Naive thymus-derived CD4-positive, alpha-beta T cell (primary cell): Measurements from ENCODE around the gene IMPA2. TPM values are rescaled to one million over a fixed set of nuclear protein-coding genes. Genes with fewer than 3 reads are reported as not detected.

Experiments used
- ATAC-seq: fragments of 150-1000 bp; cut with Tn5 transposase; 2 replicates; pipeline ENCODE4 v1.10.0; 2021; ENCODE audit warnings: mild to moderate bottlenecking, moderate library complexity
- CTCF ChIA-PET: fragments of 350-600 bp; sonication (Branson Sonifier 250); formaldehyde crosslinking; loops from one replicate; lab custom pipeline; 2021; ENCODE audit warnings: antibody characterized with exemption; lab: Charles Lee
- POLR2A ChIA-PET: fragments of 350-600 bp; sonication (Branson Sonifier 250); formaldehyde crosslinking; loops from one replicate; lab custom pipeline; 2021; ENCODE audit warnings: antibody characterized with exemption, inconsistent platforms; lab: Charles Lee
- DNase-seq, 9 donors: peaks; one replicate each; pipeline versions ENCODE4 v3.0.0 to v3.0.0-alpha.2; 2020 to 2022; ENCODE audit warnings: mixed read lengths in 1 of 9
- H3K27ac ChIP-seq: one replicate; pipeline ENCODE4 v1.7.0; 2013; ENCODE audit warnings: mild to moderate bottlenecking, low read depth, low read length, moderate library complexity
- H3K27me3 ChIP-seq, 2 donors: one replicate each; pipeline ENCODE4 v1.7.0; 2013; ENCODE audit warnings: low read length in 2 of 2, mild to moderate bottlenecking in 2 of 2, moderate library complexity in 2 of 2; ENCODE audit not compliant: control insufficient read depth in 2 of 2, insufficient read depth in 2 of 2
- H3K36me3 ChIP-seq, 3 experiments: 1 replicate in 2 of 3; 2 replicates in 1 of 3; pipeline ENCODE4 v1.7.0; 2013; ENCODE audit warnings: low read length in 3 of 3, mild to moderate bottlenecking in 3 of 3, moderate library complexity in 1 of 3; ENCODE audit not compliant: insufficient read depth in 3 of 3, control insufficient read depth in 2 of 3
- H3K4me1 ChIP-seq, 2 donors: one replicate each; pipeline ENCODE4 v1.7.0; 2013; ENCODE audit warnings: low read length in 2 of 2, mild to moderate bottlenecking in 2 of 2, moderate library complexity in 1 of 2; ENCODE audit not compliant: control insufficient read depth in 2 of 2, insufficient read depth in 2 of 2
- H3K4me3 ChIP-seq: 2 replicates; pipeline ENCODE4 v1.7.0; 2013; ENCODE audit warnings: mild to moderate bottlenecking, low read length
- H3K9me3 ChIP-seq, 3 experiments: 1 replicate in 2 of 3; 2 replicates in 1 of 3; pipeline ENCODE4 v1.7.0; 2013; ENCODE audit warnings: low read length in 3 of 3; ENCODE audit not compliant: control insufficient read depth in 2 of 3
- H3K27ac Mint-ChIP-seq, 9 donors: one replicate each; pipeline ENCODE4 v1.8.0; 2020 to 2022; ENCODE audit warnings: mixed read lengths in 9 of 9, mild to moderate bottlenecking in 8 of 9, moderate library complexity in 5 of 9, inconsistent platforms in 2 of 9
- H3K27me3 Mint-ChIP-seq, 5 donors: one replicate each; pipeline ENCODE4 v1.8.0; 2021 to 2022; ENCODE audit warnings: mixed read lengths in 5 of 5, mild to moderate bottlenecking in 1 of 5
- H3K36me3 Mint-ChIP-seq, 5 donors: one replicate each; pipeline ENCODE4 v1.8.0; 2020 to 2022; ENCODE audit warnings: mixed read lengths in 5 of 5, mild to moderate bottlenecking in 3 of 5, inconsistent platforms in 1 of 5
- H3K4me1 Mint-ChIP-seq, 7 donors: one replicate each; pipeline ENCODE4 v1.8.0; 2020 to 2022; ENCODE audit warnings: mixed read lengths in 7 of 7, mild to moderate bottlenecking in 3 of 7, inconsistent platforms in 1 of 7
- H3K4me3 Mint-ChIP-seq, 10 donors: one replicate each; pipeline ENCODE4 v1.8.0; 2020 to 2022; ENCODE audit warnings: mild to moderate bottlenecking in 10 of 10, mixed read lengths in 10 of 10, moderate library complexity in 6 of 10, inconsistent platforms in 2 of 10
- H3K9me3 Mint-ChIP-seq, 11 donors: one replicate each; pipeline ENCODE4 v1.8.0; 2020 to 2022; ENCODE audit warnings: mixed read lengths in 11 of 11, mild to moderate bottlenecking in 4 of 11, inconsistent platforms in 1 of 11, moderate library complexity in 1 of 11
- intact Hi-C, 2 donors: fragments of 100-400 bp; cut with micrococcal nuclease; formaldehyde crosslinking; loops; one replicate each; pipeline ENCODE4 v1.15.1; 2023
- polyA plus RNA-seq, 2 donors: library from polyadenylated mRNA; unstranded; fragments of 300-500 nt; fragmentation: Illumina TruSeq; gene quantifications; one replicate each; pipeline ENCODE4 v1.2.3, GENCODE V29; 2021
- total RNA-seq, 6 experiments: library from RNA in 5 of 6; stranded (reverse) in 5 of 6; gene quantifications; 1 replicate in 5 of 6; 2 replicates in 1 of 6; pipeline ENCODE4 v1.2.3 and lab custom pipeline; 2021 to 2026

Gene IMPA2
- total and polyA plus RNA-seq, 7 experiments from 2014 or later, result 4.9 to 27.8 (median 7.8) TPM

DNA sequence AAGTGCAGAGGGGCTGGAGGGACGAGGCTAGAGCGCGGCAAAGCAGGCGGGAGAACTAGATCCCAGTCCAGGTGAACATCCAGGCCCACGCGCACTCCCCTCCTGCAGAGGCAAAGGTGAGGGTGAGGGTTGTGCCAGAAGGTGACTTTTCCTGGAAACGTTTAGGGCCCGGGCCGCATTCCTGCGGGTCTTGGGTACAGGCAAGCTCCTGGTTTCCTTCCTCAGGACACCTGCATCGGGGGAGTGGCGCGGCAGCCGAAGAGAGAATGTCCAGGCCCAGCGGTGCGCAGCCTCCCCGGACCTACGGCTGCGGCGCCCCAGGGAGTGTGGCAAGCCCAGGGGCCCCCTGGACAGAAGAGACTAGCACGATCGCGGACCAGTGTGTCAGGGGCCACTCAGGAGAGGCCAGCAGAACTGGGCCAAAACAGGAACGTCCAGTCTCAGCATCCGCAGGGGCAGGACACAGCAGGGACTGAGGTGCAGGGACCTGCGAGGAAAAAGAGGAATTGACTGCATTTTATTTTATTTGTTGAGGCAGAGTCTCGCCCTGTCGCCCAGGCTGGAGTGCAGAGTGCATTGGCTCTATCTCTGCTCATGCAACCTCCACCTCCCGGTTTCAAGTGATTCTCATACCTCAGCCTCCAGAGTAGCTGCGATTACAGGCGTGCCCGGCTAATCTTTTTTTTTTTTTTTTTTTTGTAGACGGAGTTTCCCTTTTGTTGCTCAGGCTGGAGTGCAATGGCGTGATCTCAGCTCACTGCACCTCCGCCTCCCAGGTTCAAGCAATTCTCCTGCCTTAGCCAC, 8.7 kb upstream of the IMPA2 start:
- no peak overlapping the region for H3K27ac ChIP-seq
- H3K9me3 ChIP-seq, result no peaks in the 10 kb centered on the region
- intact Hi-C loops, result no loop called here
- Mint-ChIP-seq H3K27me3 (peaks cover 0 to 4% (median 0%) of the 10 kb centered on the region in 5 donors), H3K36me3 (no peaks in the 10 kb centered on the region), H3K9me3 (peaks cover 0 to 1% (median 0%) of the 10 kb centered on the region in 11 donors), H3K4me1 (peaks cover 0 to 4% (median 0%) of the 10 kb centered on the region in 7 donors), H3K27ac (no peak overlapping the region), H3K4me3 (no peak overlapping the region)
- no peak for DNase-seq
- POLR2A ChIA-PET, result no interaction called here
- H3K36me3 ChIP-seq, result no peaks in the 10 kb centered on the region
- no peaks in the 10 kb centered on the region for H3K27me3 ChIP-seq
- CTCF ChIA-PET, result interaction anchor here (0.7 kb wide), 1 partner anchor 158 kb away, joined by 3 read pairs; no protein-coding TSS in a partner anchor
- H3K4me1 ChIP-seq, result no peaks in the 10 kb centered on the region
- ATAC-seq, result no peak
- H3K4me3 ChIP-seq, result no peak overlapping the region

DNA sequence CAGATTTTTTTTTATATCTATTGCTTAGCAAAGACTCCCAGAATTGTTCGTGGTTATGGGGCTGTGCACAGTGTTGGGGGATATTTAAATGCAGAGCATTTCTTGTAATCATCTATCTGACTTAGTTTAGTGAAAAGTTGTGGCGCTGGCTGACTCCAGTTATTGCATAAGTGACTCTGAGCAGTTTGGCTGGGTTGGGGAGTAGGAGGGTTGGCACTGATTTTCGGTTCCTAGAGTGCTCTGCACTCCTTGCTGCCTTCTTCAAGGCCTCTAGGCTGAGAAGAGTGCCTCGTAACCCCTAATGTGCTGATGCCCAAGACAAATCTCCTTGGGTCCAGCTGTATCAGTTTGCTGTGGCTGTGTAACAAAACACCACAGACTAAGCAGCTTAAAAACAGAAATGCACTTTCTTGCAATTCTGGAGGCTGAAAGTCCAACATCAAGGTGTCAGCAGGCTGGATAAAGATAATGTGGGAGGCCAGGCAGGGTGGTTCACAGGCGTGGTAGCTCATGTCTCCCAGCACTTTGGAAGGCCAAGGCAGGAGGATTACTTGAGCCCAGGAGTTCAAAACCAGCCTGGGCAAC, 6.5 kb upstream of the IMPA2 start:
- DNase-seq (no peak), ATAC-seq (no peak)
- no peaks in the 10 kb centered on the region for H3K27me3 ChIP-seq
- CTCF ChIA-PET, result no interaction called here
- no peak overlapping the region for H3K27ac ChIP-seq
- Mint-ChIP-seq H3K9me3 (peaks cover 0 to 1% (median 0%) of the 10 kb centered on the region in 11 donors), H3K27me3 (peaks cover 0 to 4% (median 0%) of the 10 kb centered on the region in 5 donors), H3K27ac (peak overlapping the region in 1 of 9 donors; percentile 39), H3K4me1 (peaks cover 0 to 7% (median under 1%) of the 10 kb centered on the region in 7 donors), H3K36me3 (no peaks in the 10 kb centered on the region), H3K4me3 (no peak overlapping the region)
- no peak overlapping the region for H3K4me3 ChIP-seq
- POLR2A ChIA-PET, result no interaction called here
- H3K9me3 ChIP-seq, result no peaks in the 10 kb centered on the region
- intact Hi-C loops, result no loop called here
- H3K36me3 ChIP-seq, result no peaks in the 10 kb centered on the region
- no peaks in the 10 kb centered on the region for H3K4me1 ChIP-seq

DNA sequence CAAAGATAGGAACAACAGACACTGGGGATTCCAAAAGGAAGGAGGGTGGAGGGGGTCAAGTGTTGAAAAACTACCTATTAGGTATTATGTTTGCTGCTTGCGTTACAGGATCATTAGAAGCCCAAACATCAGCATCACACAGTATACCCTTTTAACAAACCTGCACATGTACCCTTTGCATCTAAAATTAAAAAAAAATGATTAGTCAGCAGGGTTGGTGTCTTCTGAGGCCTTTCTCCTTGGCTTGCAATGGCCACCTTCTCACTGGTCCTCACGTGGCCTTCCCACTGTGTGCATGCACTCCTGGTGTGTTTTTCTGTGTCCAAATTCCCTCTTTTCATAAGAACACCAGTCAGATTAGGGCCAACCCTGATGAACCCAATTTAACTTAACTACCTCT, 5.6 kb upstream of the IMPA2 start:
- H3K9me3 ChIP-seq, result no peaks in the 10 kb centered on the region
- POLR2A ChIA-PET, result interaction anchor here (0.6 kb wide), 2 partner anchors 13 to 727 kb away, joined by 3 to 5 read pairs; partner anchors contain the start of gene PSMG2
- H3K27ac Mint-ChIP-seq, result no peak overlapping the region
- H3K4me1 ChIP-seq, result no peaks in the 10 kb centered on the region
- H3K36me3 ChIP-seq, result no peaks in the 10 kb centered on the region
- DNase-seq, result no peak
- peaks cover 0 to 1% (median 0%) of the 10 kb centered on the region in 11 donors for H3K9me3 Mint-ChIP-seq
- CTCF ChIA-PET, result no interaction called here
- no peak overlapping the region for H3K4me3 ChIP-seq
- H3K27me3 ChIP-seq, result no peaks in the 10 kb centered on the region
- H3K4me3 Mint-ChIP-seq, result no peak overlapping the region
- no peak for ATAC-seq
- intact Hi-C loops, result no loop called here
- H3K27me3 Mint-ChIP-seq, result peaks cover 0 to 10% (median 0%) of the 10 kb centered on the region in 5 donors
- peaks cover 0 to 14% (median 6%) of the 10 kb centered on the region in 7 donors for H3K4me1 Mint-ChIP-seq
- no peak overlapping the region for H3K27ac ChIP-seq
- H3K36me3 Mint-ChIP-seq, result no peaks in the 10 kb centered on the region

DNA sequence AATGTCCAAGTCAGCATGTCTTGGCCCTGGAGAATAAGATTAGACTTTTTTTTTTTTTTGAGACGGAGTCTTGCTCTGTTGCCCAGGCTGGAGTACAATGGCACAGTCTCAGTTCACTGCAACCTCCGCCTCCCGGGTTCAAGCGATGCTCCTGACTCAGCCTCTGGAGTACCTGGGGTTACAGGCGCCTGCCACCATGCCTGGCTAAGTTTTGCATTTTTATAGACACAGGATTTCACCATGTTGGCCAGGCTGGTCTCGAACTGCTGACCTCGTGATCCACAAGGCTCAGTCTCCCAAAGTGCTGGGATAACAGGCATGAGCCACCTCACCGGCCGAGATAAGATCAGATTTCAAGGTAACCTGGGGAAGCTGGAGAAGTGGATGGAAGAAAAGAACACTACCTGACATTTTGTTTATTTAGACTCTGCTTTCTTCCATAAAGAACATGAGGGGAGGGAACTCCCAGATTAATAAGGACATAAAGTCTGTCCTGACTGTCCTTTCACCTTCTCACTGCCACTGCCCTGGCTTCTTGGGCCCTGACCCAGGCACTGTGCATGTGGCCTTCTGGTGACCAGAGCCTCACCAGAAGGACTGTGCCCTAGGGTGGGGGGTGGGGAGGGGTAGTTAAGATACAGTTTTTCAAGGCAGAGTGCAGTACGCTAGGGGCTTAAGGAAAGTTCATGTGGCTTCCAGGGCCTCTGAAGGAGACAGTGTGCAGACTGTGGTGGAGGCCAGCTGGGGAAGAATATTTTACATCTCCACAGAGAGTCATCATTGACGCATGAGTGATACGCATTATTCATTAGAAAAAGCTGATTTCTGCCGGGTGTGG, 4.8 kb upstream of the IMPA2 start:
- Mint-ChIP-seq H3K4me3 (no peak overlapping the region), H3K27me3 (peaks cover 0 to 10% (median 0%) of the 10 kb centered on the region in 5 donors), H3K36me3 (no peaks in the 10 kb centered on the region), H3K27ac (no peak overlapping the region), H3K9me3 (peaks cover 0 to 1% (median 0%) of the 10 kb centered on the region in 11 donors), H3K4me1 (peaks cover 0 to 17% (median 6%) of the 10 kb centered on the region in 7 donors)
- no peaks in the 10 kb centered on the region for H3K4me1 ChIP-seq
- POLR2A ChIA-PET, result interaction anchor here (0.6 kb wide), 3 partner anchors 12 to 727 kb away, joined by 3 to 5 read pairs (median 3); partner anchors contain the start of gene PSMG2
- no peak for DNase-seq
- no peaks in the 10 kb centered on the region for H3K9me3 ChIP-seq
- H3K27ac ChIP-seq, result no peak overlapping the region
- no peak overlapping the region for H3K4me3 ChIP-seq
- no peaks in the 10 kb centered on the region for H3K36me3 ChIP-seq
- H3K27me3 ChIP-seq, result no peaks in the 10 kb centered on the region
- CTCF ChIA-PET, result interaction anchor here (1.1 kb wide), 1 partner anchor 39 kb away, joined by 3 read pairs; no protein-coding TSS in a partner anchor
- ATAC-seq, result no peak
- intact Hi-C loops, result no loop called here

DNA sequence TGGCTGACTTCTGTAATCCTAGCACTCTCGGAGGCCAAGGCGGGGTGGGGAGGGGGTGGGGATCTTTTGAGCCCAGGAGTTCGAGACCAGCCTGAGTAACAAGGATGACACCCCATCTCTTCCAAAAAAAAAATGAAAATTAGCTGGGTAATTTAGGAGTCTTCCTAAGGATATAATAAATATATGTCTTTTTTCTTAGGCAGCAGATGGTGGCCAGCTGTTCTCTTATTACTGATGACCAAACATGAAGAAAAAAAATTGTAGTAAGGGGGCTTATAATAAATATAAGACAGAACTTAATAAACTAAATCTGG, 4.2 kb upstream of the IMPA2 start:
- H3K27me3 Mint-ChIP-seq, result peaks cover 0 to 10% (median 0%) of the 10 kb centered on the region in 5 donors
- POLR2A ChIA-PET, result interaction anchor here (0.6 kb wide), 1 partner anchor 68 kb away, joined by 3 read pairs; no protein-coding TSS in a partner anchor
- peaks cover 0 to 20% (median 9%) of the 10 kb centered on the region in 7 donors for H3K4me1 Mint-ChIP-seq
- H3K27ac Mint-ChIP-seq, result no peak overlapping the region
- intact Hi-C loops, result no loop called here
- H3K36me3 Mint-ChIP-seq, result no peaks in the 10 kb centered on the region
- no peak for DNase-seq
- ATAC-seq, result no peak
- peaks cover 0 to 1% (median 0%) of the 10 kb centered on the region in 11 donors for H3K9me3 Mint-ChIP-seq
- H3K36me3 ChIP-seq, result no peaks in the 10 kb centered on the region
- no peaks in the 10 kb centered on the region for H3K9me3 ChIP-seq
- H3K4me3 ChIP-seq, result no peak overlapping the region
- peaks cover 0 to 3% of the 10 kb centered on the region in 2 donors for H3K4me1 ChIP-seq
- no peaks in the 10 kb centered on the region for H3K27me3 ChIP-seq
- CTCF ChIA-PET, result interaction anchor here (1.1 kb wide), 1 partner anchor 40 kb away, joined by 3 read pairs; no protein-coding TSS in a partner anchor
- H3K27ac ChIP-seq, result no peak overlapping the region
- H3K4me3 Mint-ChIP-seq, result no peak overlapping the region

DNA sequence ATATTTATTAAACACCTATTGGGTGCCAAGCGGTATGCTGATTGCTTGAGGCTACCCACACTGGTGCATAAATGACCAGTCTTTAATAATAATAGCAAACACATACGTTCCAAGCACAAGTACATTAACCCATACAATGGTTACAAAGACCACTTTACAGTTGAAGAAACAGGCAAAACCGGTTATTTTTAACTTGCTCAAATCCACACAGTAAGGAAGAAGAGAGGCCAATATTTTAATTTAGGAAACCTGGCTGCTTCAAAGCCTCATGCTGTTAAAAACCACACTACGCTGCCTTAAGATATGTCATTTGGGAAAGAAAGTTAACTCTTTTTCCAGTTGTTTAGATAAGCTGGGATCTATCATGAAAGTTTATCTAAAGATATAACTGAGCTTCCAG, 2.4 kb upstream of the IMPA2 start:
- Histone ChIP-seq H3K27ac (no peak overlapping the region), H3K36me3 (no peaks in the 10 kb centered on the region), H3K4me1 (peaks cover 0 to 5% of the 10 kb centered on the region in 2 donors), H3K4me3 (no peak overlapping the region), H3K9me3 (no peaks in the 10 kb centered on the region), H3K27me3 (no peaks in the 10 kb centered on the region)
- H3K9me3 Mint-ChIP-seq, result peaks cover 0 to 1% (median 0%) of the 10 kb centered on the region in 11 donors
- H3K4me1 Mint-ChIP-seq, result peaks cover 0 to 27% (median 13%) of the 10 kb centered on the region in 7 donors
- H3K27ac Mint-ChIP-seq, result peak overlapping the region in 3 of 9 donors; percentile 26 to 53 (median 38)
- ChIA-PET POLR2A (no interaction called here), CTCF (interaction anchor here (1.0 kb wide), 1 partner anchor 38 kb away, joined by 3 read pairs; no protein-coding TSS in a partner anchor)
- intact Hi-C loops, result no loop called here
- H3K27me3 Mint-ChIP-seq, result peaks cover 0 to 16% (median 0%) of the 10 kb centered on the region in 5 donors
- no peak for DNase-seq
- ATAC-seq, result no peak
- peak overlapping the region in 6 of 10 donors; percentile 20 to 87 (median 50) for H3K4me3 Mint-ChIP-seq
- no peaks in the 10 kb centered on the region for H3K36me3 Mint-ChIP-seq
